ENCODE data around the gene TRIM66.
"Not testable (repeated sequence)": the region's sequence is repeated elsewhere in the genome, so short reads cannot be mapped to it uniquely, and the experiment has no call there.

Gene TRIM66

DNA sequence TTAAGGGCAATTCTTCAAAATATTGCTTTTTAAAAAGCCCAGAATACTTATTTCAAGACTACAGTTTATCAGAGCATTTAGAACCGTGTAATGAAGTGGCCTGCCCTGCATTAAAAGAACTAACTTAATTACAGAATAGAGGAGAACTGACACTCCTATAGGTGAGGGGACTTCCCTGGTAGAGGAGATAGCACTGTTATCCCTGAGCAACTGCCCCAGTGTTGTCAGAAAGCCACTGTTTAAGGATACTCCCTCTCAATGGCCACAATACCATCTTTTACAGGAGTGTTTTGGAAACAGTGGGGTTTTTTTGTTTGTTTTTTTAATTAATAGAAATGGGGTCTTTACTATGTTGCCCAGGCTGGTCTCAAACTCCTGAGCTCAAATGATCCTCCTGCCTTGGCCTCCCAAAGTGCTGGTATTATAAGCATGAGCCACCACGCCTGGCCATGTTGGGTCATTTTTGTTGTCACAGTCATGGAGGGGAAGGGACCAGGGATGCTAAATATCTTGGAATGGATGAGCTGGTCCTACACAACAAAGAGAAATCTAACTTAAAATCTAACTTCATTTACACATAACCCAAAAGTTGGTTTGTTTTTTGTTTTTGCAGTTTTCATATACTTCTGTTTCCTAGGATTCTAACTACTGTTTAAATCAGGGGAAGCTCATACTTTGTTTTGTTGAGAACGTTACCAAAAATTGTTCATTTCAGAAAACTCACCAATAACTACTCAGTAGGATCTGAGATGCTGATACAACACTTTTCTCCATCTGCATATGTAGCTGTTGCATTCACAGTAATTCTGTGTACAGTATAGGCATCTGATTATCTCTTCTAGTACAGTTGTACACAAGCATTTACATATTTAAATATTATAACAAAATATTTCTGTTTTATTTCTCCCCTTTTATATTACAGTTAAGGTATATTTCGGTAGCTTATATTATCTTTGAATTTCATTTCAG, 8.2 kb upstream of the TRIM66 start:
- no peak for DNase-seq

DNA sequence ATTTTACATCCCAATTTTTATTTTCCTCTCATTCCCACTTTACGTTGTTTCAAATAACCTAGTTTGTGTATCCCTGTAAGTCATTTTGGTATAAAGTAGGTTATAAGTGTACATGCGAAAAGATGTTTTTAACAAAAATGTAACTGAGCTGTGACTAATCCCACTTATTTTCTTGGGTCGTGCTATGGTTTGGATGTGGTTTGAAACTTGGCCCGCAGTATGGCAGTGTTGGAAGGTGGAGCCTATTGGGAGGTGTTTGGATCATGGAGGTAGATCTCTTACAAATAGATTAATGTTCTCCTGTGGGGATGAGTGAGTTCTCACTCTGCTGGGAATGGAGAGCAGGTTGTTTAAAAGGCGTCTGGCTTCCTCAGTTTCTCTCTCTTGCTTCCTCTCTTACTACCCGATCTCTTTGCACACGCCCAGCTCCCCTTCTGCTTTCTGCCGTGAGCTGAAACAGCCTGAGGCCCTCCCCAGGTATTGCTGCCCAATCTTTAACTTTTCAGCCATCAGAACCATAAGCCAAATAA, 7.3 kb upstream of the TRIM66 start:
- no peak for DNase-seq

DNA sequence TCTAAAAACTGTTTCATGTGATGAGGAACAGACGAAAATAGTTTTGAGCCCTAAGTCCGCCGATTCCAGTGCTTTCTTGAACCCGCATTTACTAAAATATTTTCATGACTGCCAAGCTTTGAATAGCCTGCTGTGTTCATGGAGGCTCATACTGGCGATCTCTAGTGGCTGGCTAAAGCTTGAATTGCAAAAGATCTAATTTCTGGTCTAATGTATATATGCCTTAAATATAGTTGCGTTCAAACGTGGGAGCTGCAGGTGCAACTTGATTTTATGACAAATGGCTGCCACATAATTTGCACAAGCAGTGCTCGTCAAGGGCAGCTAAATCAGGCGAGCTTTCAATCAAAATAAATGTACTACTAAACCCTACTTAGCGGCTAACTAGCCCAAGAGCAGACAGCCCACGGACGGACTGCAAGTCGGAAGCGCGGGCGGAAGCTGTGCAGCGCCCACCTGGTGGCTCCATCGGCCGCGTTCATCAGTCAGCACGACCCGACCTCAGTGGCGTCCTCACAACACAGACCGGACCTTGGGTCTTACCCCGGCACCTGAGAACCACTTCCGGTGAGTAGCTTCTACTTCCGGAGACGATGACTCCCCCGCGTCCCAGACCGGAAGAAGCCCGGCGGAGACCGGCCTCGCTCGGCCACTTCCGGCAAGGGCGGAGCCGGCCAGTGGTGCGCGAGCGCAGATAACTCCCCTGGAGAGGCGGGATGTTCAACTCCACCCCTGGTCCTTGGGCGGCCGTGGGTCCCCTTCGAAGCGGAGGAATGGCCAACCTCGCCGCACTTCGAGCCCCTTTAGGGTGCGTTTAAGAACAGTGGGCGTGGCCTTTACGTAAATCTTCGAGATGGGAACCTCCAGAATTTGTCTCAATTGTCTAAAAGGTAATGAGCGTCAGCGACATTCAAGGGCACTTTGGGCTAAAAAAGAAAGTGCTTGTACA, 6.2 kb upstream of the TRIM66 start:
- no peak for DNase-seq

DNA sequence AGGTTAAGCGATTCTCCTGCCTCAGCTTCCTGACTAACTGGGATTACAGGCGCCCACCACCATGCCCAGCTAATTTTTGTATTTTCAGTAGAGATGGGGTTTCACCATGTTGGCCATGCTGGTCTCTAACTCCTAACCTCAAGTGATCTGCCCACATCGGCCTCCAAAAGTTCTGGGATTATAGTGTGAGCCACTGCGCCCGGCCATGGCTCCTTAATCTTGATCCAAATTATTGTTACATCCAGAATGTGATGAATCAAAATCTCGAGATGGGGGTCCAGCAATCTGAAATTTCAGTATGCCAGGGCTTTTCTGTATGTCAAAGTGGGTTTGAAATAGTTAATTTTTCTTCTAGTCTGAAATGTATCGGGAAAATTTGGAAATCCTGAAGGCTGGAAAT, 3.9 kb upstream of the TRIM66 start:
- DNase-seq, result no peak

DNA sequence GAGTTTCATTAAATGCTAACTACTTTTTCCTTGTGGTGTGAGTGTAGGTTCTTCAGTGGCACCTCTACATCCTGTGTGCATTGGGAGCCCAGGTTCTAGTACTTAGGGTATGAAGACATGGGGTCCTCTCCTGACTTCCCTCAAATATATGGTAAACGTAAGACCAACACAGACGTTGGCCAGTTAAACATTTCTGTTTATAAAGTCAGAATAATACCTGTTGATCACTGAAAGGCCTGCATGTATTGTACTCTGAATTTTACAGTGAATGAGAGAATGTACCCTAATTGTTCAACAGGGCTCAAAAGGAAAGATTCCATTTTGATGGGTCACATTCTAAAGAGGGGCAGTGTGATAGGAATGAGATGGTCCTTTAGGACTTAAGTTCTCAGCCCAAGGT, 3.4 kb upstream of the TRIM66 start:
- no peak for DNase-seq

DNA sequence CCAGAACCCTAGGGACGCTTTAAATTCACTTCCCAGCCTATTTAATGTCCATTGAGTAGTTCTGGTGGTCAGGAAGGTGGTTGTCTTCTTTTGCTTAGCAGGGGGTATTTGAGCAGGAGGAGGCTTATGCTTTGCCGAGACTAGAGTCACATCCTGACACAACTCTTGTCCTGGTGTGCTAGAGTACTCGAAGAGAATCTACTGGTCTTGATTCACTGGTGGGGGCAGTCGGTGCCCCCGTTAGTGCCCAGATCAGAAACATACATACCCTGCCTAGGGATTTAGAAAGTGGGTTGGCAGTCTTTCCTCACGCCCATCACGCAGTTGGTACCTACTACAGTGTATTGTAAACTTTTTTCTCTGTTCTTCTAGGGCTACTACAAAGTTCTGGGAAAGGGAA, 2.8 kb upstream of the TRIM66 start:
- no peak for DNase-seq

DNA sequence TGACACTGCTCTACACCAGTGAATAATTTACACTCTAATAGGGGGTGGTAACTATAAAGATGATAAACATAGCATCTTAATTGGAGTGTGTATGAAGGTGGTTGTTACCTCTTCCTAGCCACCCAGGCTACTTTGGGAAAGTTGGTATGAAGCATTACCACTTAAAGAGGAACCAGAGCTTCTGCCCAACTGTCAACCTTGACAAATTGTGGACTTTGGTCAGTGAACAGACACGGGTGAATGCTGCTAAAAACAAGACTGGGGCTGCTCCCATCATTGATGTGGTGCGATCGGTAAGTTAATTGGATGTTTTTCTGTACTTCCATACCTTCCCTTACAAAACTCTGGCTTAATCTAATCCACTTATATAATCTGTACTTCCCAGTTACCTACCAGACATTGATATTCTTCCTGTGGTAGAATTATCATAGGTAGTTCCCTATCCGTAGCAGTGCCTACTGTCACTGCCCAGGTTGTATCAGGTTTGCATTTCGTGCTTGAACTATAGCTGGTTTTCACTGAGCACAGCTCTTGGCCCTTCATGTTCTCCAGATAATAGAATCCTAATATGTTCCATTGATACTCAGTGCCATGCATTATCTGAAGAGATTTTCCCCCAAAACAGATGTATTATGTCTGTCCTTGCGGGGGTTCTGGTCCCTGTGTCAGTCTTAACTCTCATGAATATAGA, 2.3 kb upstream of the TRIM66 start:
- DNase-seq, result no peak

DNA sequence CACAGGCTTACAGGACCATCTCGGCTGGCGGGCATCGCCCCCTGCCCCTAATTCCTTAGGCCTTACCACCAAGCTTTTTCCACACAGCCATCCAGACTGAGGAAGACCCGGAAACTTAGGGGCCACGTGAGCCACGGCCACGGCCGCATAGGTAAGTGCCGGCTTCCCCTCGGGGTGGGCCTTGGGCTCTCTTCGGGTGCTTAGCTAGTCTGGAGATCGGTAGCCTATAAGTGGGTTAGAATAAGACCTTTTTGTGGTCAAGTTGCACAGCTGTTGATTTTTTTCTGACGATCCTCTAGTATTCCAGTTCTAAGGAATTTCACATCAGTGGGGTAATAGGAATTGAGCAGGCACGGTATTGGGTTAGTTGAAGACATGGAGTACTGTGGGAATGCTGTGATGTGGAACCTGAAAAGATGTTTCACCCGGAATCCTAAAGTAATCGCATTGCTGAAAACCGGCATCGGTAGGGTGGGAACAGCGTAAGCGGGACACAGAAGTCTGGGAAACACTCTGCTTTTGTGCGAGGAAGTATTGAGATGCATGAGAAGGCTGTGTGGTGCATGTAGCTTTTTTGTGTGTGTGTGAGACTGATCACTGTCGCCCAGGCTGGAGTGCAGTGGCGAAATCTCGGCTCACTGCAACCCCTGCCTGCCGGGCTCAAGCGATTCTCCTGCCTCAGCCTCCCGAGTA, 796 bp upstream of the TRIM66 start:
- DNase-seq, result no peak

DNA sequence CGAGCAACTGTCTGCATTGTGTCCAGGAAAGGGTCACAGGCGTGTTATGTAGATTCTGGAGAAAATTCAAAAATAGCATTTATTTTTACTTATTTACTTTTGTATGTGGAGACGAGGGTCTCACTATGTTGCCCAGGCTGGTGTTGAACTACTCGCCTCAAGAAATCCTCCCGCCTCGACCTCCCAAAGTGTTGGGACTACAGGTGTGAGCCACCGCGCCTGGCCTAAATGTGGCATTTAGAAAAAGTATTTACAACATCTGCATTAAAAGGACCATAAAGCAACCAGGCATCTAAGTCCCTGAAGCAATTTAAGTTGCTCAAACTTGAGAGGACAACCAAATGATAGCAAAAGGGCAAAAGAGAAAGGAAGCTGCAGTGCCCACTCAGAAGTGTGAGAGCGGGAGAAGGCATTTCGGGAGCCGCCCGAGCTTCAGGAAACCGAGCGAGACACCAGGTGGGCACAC, 595 bp downstream of the TRIM66 start:
- DNase-seq, result no peak

DNA sequence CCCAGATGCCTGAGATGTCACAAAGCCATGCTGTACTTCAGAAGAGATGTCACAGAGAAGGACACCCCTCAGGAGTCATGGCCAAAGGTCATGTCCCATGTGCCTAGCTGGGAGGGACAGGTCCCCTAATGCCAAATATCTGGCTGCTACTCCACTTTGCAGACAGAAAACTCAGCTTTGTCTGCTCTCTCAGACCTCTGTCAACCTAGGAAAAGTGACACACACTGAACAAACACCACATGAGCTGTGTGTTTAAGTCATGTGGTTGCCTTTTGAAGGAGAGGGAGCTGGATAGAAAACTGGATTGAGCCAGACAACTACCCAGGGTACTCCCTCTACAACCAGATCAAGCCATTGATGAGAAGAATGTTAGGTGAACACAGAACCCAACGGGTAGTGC, 3.5 kb downstream of the TRIM66 start:
- no peak for DNase-seq

DNA sequence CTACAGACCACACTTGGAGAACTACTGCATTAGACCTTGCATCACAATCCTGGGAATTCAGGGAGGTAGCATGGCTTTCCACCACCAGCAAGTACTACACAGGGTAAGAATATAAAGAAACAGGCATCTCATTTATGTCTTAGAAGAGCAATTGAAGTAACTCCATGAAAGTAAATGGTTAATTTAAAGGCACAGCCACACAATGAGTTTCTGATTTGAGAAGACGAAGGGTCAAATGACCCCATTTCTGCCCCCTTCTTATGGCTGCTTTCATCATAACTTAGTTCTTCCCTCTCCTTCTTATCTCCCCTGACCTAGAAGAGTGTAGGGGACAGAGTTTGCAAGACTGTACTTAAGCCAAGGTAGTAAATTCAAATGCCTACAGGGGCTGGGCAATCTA, 6.0 kb downstream of the TRIM66 start:
- DNase-seq, result no peak

DNA sequence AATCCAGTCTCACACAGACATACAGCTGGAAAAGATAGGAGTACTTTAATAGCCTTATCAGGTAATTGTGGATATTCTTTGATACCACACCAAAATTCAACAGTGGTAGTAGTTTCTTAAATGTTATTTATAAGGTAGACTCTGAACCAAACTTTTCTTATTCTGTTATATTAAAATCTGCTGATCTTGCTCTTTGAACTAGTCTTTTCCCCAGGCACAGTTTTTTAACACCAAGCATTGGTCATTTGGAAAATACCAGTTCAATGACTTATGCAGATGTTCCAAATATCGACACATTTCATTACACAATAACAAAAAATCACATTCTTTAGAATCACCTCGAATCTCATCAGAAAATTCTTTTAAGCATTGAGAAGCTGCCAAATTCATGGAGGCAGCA, 7.6 kb downstream of the TRIM66 start:
- DNase-seq, result no peak

DNA sequence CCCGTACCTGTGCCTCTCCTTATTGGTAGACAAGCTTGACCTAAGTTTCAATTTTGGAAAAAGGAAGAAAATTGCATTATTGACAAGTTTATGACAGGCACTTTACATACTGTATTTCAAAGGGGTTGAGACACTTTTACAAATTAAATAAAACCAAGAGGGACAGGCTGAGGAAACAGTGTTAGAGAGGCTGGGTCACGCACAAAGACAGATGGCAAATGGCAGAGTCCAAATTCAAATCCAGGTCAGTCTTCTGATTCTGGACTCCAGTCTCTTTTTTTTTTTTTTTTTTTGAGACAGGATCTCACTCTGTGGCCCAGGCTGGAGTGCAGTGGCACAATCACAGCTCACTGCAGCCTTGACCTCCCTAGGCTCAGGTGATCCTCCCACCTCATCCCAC, 10.1 kb downstream of the TRIM66 start:
- DNase-seq, result no peak

DNA sequence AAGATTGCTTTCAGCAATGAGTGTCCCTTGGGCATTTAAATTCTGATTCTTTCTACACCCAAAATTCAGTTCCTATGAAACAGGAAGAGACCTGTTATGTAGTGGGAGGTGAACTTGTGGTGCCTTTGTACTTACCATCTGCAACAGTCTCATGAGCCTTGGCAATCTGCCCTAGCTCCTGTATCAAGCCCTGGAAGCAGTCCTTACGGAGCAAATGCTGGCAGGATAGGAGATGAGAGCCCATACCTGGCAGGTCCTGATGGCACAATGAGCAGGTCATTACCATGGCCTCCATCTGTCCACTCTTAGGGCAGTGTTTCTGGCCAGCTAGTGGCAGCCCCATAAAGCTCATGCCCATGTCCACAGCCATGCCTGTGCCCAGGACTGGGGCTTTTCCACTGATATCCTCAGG, 10.8 kb downstream of the TRIM66 start:
- DNase-seq, result no peak

DNA sequence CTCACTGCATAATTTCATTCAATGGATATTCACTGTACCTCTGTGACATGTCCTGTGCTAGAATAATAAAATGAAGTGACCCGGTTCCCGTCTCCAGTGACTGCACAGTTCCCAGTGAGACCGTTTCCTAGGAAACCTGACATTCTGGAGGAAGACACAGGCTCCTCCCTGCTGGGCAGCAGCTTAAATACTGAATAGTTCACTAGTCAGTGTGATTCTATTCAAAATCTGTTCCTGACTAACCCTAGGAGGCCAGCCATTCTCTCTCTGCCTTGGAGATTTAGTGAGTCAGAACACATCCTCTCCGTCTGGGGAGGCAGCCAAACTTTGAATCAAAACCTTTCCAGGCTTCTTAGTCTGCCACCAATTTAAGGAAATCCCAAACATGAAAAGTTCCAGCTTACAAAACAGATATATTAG, 11.3 kb downstream of the TRIM66 start:
- DNase-seq, result no peak

DNA sequence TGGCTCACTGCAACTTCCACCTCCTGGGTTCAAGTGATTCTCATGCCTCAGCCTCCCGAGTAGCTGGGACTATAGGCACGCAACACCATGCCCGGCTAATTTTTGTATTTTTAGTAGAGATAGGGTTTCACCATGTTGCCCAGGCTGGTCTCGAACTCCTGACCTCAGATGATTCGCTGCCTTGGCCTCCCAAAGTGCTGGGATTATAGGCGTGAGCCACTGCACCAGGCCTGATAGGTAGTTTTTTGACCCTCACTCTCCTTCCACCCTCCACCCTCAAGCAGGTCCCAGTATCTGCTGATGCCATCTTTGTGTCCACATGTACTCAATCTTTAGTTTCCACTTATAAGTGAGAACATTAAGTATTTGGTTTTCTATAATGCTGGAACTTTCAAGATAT, 12.4 kb downstream of the TRIM66 start:
- DNase-seq, result not testable (repeated sequence)

DNA sequence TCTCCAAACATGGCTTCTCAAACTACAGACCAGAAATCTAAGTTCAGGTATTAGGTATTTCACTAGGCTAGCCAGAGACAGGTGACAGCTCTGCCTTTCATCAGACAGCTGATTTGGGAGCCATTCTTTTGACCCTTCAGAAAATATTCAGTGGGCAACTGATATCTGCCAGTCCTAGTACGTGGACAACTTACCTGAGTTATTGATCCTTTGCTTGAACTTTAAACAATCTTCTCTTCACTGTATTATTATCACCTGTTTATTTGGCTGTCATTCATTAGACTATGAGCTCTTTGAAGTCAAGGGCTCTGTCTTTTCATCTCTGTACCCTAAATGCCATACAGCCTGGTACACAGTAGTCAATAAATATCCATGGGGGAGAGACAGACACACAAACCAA, 17.2 kb downstream of the TRIM66 start:
- no peak for DNase-seq

DNA sequence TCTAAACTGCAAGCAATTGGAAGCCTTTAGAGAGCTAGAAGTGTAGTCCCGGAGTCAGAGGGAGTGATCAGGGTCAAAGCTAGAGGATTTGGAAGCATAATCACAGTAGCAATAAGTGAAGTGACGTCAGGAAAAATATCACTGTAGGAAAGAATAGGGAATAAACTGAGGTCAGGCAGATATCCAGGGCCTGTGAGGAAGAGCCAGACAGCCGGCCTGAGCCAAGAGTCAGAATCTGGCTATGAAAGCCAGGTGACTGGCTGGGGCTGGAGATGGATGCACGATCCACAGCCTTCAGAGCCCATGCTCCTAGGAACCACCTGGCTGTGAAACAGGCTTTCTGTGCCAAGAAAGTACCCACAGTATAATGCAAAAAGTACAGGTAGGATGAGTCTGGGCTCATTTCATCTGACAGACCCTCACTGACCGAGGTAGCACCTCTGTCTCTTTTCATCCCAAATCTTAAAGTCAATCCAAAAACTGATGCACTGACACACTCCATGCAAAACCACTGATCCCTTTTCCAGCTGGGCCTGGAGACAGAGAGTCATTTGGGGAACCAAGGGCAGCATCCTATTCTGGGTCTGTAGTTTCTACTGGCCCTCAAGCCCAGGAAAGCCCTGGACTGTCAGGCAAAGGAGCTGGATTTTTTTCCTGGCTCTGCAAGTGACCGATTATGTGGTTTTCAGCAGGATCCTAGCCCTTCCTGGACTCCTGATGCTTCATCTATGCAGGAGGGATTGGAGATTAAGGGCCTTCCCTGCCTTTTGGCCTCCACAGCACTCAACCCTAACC, 21.3 kb downstream of the TRIM66 start:
- no peak for DNase-seq

DNA sequence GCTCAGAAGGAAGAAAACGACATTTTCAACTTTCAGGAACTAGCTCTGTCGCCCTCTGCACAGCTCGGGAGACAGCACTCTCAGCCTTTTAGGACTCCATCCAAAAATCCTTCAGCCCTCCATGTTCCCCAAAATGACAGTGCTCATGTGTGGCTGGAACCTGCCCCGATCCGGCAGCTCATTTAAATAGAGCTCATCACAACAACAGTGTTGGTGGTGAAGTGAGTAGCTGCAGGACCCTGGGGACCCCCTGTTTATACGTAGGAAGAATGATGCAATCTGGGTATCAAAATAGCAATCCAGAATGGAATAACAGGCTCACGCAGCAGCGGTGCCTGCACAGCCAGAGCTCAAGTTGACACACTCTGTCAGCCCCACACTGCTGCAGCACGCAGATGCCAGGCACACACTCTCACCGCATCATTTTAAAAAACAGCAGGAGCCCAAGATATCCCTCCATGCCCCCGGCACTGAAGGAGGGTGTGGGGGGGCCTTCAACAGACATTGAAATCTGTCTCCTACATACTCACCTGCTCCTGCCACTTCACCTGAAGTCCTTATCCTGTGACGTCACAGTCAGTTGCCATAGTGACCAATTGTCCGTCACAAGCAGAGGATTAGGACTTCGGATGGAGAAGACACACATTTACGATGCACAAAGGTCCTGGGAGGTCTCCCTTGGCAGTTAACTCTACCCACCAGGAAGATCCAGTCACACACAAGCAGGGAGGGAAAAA, 24.0 kb downstream of the TRIM66 start:
- no peak for DNase-seq

DNA sequence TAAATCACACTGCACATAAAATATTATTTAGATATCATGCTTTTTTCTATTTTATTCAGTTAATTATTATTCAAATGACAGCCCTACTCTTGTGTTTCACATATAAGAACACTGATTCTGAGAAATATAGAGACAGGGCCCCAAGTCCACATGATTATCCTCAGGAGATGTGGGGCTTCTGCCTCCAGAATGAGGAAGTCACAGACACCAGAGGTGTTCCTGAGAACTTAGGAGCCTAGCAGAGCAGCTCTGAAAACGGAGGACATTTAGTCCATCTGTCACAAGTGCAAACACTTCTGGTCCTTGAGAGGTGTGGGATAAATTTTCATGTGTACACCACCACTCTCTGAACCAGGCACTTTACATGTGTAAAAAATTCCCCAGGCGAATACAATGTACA, 26.2 kb downstream of the TRIM66 start:
- no peak for DNase-seq

DNA sequence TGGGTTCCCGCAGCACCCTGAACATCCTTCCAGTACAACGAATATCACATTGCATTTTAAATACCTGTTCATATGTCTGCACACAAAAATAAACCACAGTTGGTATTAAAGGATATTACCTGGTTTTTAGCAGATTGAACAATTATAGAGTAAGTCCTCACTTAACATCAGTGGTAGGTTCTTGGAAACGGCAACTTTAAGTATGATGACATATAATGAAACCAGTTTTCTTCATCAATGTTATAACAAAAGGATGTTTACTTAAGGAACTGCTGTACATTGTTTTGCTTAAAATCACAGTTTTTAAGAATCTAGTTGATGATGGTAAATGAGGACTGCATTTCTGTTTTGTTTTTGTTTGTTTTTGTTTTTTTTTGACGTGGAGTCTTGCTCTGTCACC, 28.0 kb downstream of the TRIM66 start:
- DNase-seq, result no peak
